Measurements from ENCODE around the gene CLEC4M.

- TF ChIP-seq POLR2A (IDR thresholded peaks at IDR 0.05; ENCODE audit: low read length) (no peak), GATA1 (IDR thresholded peaks at IDR 0.05; ENCODE audit: low read depth, low read length) (no peak)
Observed at GRCh38 chr19:7790416-7790815, 27.4 kb downstream of the CLEC4M start.

Data from erythroblast (primary cell).